ENCODE data around the gene NFIC.

DNA sequence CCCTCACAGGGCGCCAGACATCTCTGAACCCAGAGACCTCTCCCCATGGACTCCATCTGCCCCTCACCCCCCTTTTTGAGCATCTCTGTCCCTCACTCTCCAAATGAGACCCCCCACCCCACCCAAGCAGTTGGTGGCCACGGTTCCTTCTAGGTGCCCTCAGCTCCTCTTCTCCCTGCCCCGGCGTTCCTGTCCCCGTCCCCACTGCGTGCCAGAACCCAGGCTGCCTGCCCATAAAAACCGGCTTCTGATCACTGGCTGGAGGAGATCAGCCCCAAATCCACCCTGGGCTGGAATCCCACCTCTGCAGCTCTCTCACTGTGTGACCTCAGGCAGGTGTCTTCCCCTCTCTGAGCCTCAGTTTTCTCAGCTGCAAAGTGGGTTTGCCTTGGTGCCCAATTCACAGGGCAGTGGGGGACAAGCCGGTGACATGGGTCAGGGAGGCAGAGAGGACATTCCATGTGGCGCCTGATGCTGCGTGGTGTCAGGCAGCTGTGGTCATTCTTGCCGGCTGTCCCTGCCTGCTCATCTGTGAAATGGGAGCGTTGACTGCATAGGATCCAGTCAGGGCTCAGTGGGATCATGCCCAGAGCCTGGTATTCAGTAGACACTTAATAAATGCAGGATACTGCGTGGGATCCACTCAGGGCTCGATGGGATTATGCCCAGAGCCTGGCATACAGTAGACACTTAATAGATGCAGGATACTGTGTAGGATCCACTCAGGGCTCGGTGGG, 88.4 kb downstream of the NFIC start:
- TF ChIP-seq, protein P1, sequence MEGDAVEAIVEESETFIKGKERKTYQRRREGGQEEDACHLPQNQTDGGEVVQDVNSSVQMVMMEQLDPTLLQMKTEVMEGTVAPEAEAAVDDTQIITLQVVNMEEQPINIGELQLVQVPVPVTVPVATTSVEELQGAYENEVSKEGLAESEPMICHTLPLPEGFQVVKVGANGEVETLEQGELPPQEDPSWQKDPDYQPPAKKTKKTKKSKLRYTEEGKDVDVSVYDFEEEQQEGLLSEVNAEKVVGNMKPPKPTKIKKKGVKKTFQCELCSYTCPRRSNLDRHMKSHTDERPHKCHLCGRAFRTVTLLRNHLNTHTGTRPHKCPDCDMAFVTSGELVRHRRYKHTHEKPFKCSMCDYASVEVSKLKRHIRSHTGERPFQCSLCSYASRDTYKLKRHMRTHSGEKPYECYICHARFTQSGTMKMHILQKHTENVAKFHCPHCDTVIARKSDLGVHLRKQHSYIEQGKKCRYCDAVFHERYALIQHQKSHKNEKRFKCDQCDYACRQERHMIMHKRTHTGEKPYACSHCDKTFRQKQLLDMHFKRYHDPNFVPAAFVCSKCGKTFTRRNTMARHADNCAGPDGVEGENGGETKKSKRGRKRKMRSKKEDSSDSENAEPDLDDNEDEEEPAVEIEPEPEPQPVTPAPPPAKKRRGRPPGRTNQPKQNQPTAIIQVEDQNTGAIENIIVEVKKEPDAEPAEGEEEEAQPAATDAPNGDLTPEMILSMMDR (IDR thresholded peaks at IDR 0.05), result no peak
- TF ChIP-seq POLR2A (IDR thresholded peaks at IDR 0.05), result no peak

All from Peyer's patch (tissue), 4 donors.